CD4-positive, alpha-beta T cell treated with Interleukin-6 at 100 ng/mL for 8 hours (primary cell): ENCODE measurements around the gene TMEM138.

ENCODE experiments used
- DNase-seq: peaks from one replicate; pipeline ENCODE4 v3.0.0-alpha.2; 2020; ENCODE audit warnings: mixed read lengths, low spot score

TMEM138 gene

GRCh38 chr11:61406067-61406466, 43.9 kb downstream of the TMEM138 start:
- no peak for DNase-seq

GRCh38 chr11:61406991-61407728, 45.0 kb downstream of the TMEM138 start:
- no peak for DNase-seq

- no peak for DNase-seq
Measured at GRCh38 chr11:61411589-61411988, 49.4 kb downstream of the TMEM138 start.

- no peak for DNase-seq
Measured at GRCh38 chr11:61413496-61413895, 51.3 kb downstream of the TMEM138 start.

DNA sequence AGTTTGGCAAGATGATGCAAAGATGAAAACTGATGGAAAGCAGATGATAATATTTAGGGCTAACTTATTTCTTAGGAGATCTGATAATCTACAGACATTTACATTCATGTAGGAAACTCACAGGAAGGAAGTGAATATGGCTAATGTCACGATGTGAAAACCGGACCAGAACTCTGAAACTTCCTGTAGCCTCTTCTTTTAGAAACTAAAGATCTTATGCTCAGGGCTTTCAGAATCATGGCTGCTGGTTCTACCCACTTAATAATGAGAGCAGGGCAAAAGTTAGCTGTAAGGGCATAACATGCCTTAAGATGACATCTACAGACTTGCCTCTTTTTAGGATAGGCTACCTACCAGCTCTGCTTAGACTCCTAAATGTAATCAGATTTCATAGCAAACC, 52.4 kb downstream of the TMEM138 start:
- DNase-seq = no peak

DNA sequence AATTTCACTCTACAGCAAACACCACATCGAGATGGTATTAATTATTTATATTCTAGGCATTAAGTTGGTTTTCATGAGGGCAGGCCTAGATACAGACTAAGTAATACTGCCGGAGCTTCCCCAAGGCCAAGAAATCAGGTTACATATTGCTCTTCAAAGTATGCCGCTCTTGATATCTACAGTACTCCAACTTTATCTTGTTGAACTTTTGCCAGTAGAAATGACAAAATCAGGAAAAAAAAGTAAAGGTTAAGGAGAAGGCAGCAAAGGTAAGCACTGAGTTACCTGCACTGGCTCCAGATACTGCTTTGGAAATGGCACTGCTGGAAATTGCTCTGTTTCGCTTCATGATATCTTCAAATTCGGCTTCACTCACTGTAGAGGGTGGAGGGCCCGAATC, 53.2 kb downstream of the TMEM138 start:
- no peak for DNase-seq

- no peak for DNase-seq
Measured at GRCh38 chr11:61416941-61417340, 54.8 kb downstream of the TMEM138 start.

GRCh38 chr11:61417670-61418069, 55.5 kb downstream of the TMEM138 start:
- no peak for DNase-seq

- DNase-seq = no peak
Measured at GRCh38 chr11:61418136-61418535, 56.0 kb downstream of the TMEM138 start.
